MG63 (cell line): ENCODE data around the gene FAM83F. TPM values are rescaled to one million over a fixed set of nuclear protein-coding genes. Genes with fewer than 3 reads are reported as not detected.

Source experiments
- DNase-seq: peaks from one replicate; pipeline ENCODE4 v3.0.0-alpha.2; 2020
- H3K27me3 ChIP-seq: fragments of 250-450 bp; sonication (Bioruptor Pico); 2 replicates; pipeline ENCODE4 v1.5.1; 2020; ENCODE audit warnings: mild to moderate bottlenecking, moderate library complexity
- H3K36me3 ChIP-seq: fragments of 250-450 bp; sonication (Bioruptor Pico); 2 replicates; pipeline ENCODE4 v1.5.1; 2020; ENCODE audit warnings: mild to moderate bottlenecking, moderate library complexity
- H3K4me3 ChIP-seq: fragments of 250-450 bp; sonication (Bioruptor Pico); 2 replicates; pipeline ENCODE4 v1.5.1; 2020; ENCODE audit warnings: mild to moderate bottlenecking, moderate library complexity
- H3K9me3 ChIP-seq: fragments of 250-450 bp; sonication (Bioruptor Pico); 2 replicates; pipeline ENCODE4 v1.5.1; 2020; ENCODE audit warnings: mild to moderate bottlenecking, moderate library complexity
- total RNA-seq: library from RNA; depleted of rRNA; stranded (reverse); fragments of >200 nt; shearing (Covaris generic); gene quantifications from 2 replicates; pipeline ENCODE4 v1.2.3, GENCODE V29; 2014; ENCODE audit warnings: low replicate concordance

FAM83F gene
- total RNA-seq, 1 experiment from 2014 or later: not detected

DNA sequence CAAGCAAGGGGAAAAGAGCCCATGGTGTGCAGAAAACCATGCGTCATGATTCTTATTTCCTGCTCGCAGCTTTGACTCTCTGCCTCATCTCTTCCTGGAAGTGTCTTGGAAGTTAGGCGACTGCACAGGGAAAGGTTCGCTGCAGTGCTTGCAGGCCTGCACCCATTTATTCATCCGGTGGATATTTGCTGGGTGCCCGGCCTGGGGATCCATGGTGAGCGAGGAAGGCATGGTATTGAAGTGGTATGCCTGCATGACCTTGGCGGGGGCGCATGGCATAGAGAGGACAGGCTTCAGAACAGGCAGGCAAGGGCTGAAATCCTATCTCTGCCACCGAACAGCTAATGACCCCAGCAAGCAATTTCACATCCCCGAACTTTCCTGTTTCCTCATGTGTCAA, 40.6 kb downstream of the FAM83F start:
- Histone ChIP-seq H3K4me3 (no peak overlapping the region), H3K36me3 (no peaks in the 10 kb centered on the region), H3K27me3 (no peaks in the 10 kb centered on the region), H3K9me3 (no peaks in the 10 kb centered on the region)
- DNase-seq: no peak

- Histone ChIP-seq H3K4me3 (no peak overlapping the region), H3K36me3 (no peaks in the 10 kb centered on the region), H3K9me3 (no peaks in the 10 kb centered on the region), H3K27me3 (no peaks in the 10 kb centered on the region)
- DNase-seq: no peak
Measured at GRCh38 chr22:40036126-40036525, 41.4 kb downstream of the FAM83F start.

DNA sequence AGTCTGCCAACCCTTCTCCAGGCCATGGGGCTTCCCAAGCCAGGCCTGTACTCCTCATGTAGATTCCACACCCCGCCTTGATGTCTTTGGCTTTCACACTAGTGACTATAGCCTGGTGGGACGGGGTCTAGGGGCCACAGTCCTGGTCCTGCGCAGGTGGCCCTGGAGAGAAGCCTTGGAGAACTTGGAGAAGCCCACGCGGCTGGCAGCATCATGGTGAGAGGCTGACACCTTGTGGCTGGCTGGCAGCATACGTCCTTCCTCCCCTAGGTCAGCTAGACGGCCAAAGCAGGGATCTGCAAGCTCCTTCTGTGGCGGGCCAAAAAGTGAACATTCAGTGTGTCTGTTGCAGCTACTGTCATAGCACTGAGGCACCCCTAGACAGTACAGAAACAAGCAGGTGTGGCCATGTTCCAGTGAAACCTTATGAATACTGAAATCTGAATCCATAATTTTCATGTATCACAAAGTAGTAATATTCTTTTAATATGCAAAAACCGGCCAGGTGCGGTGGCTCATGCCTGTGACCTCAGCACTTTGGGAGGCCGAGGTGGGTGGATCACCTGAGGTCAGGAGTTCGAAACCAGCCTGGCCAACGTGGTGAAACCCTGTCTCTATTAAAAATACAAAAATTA, 42.0 kb downstream of the FAM83F start:
- DNase-seq: peak; percentile 57

GRCh38 chr22:40037320-40037719, 42.6 kb downstream of the FAM83F start:
- no peak for DNase-seq
- no peaks in the 10 kb centered on the region for H3K9me3 ChIP-seq
- no peak overlapping the region for H3K4me3 ChIP-seq
- H3K27me3 ChIP-seq: no peaks in the 10 kb centered on the region
- H3K36me3 ChIP-seq: no peaks in the 10 kb centered on the region

More for the DNA sequence above, 42.0 kb downstream of the FAM83F start:
- no peaks in the 10 kb centered on the region for H3K36me3 ChIP-seq
- no peaks in the 10 kb centered on the region for H3K9me3 ChIP-seq
- H3K4me3 ChIP-seq: no peak overlapping the region
- no peaks in the 10 kb centered on the region for H3K27me3 ChIP-seq

GRCh38 chr22:40039482-40040115, 44.8 kb downstream of the FAM83F start:
- DNase-seq: no peak
- Histone ChIP-seq H3K4me3 (no peak overlapping the region), H3K27me3 (no peaks in the 10 kb centered on the region), H3K36me3 (no peaks in the 10 kb centered on the region), H3K9me3 (no peaks in the 10 kb centered on the region)

DNA sequence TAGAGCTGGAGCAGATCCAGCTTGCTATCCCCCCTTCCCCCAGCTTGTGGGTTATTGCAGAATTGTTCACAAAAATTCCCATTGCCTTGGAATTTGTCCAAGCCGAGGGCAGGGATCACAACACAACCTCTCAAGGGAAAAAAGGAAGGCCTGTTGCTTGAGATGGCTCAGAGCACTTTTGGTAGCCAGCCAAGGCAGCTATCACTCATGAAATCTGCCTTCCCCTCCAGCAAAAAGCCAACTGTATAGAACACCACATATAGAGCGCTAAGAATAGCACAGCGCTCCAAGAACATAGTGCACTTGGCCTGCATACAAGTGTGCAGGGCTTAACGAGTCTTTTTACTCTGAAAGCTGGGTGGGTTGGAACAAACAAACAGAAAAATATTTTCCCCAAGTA, 46.2 kb downstream of the FAM83F start:
- Histone ChIP-seq H3K27me3 (no peaks in the 10 kb centered on the region), H3K9me3 (no peaks in the 10 kb centered on the region), H3K4me3 (no peak overlapping the region), H3K36me3 (no peaks in the 10 kb centered on the region)
- DNase-seq: peak; percentile 39

- H3K4me3 ChIP-seq: no peak overlapping the region
- no peaks in the 10 kb centered on the region for H3K27me3 ChIP-seq
- DNase-seq: no peak
- H3K9me3 ChIP-seq: no peaks in the 10 kb centered on the region
- no peaks in the 10 kb centered on the region for H3K36me3 ChIP-seq
Measured at GRCh38 chr22:40041366-40042137, 46.8 kb downstream of the FAM83F start.

- H3K27me3 ChIP-seq: no peaks in the 10 kb centered on the region
- no peaks in the 10 kb centered on the region for H3K36me3 ChIP-seq
- H3K9me3 ChIP-seq: no peaks in the 10 kb centered on the region
- no peak overlapping the region for H3K4me3 ChIP-seq
- DNase-seq: no peak
Measured at GRCh38 chr22:40042312-40042711, 47.6 kb downstream of the FAM83F start.

GRCh38 chr22:40043081-40043480, 48.3 kb downstream of the FAM83F start:
- Histone ChIP-seq H3K9me3 (no peaks in the 10 kb centered on the region), H3K27me3 (no peaks in the 10 kb centered on the region), H3K36me3 (no peaks in the 10 kb centered on the region), H3K4me3 (no peak overlapping the region)
- DNase-seq: peak; percentile 55

- Histone ChIP-seq H3K9me3 (no peaks in the 10 kb centered on the region), H3K36me3 (no peaks in the 10 kb centered on the region), H3K4me3 (peak overlapping the region; percentile 83), H3K27me3 (no peaks in the 10 kb centered on the region)
- no peak for DNase-seq
Measured at GRCh38 chr22:40043793-40044101, 49.0 kb downstream of the FAM83F start.

DNA sequence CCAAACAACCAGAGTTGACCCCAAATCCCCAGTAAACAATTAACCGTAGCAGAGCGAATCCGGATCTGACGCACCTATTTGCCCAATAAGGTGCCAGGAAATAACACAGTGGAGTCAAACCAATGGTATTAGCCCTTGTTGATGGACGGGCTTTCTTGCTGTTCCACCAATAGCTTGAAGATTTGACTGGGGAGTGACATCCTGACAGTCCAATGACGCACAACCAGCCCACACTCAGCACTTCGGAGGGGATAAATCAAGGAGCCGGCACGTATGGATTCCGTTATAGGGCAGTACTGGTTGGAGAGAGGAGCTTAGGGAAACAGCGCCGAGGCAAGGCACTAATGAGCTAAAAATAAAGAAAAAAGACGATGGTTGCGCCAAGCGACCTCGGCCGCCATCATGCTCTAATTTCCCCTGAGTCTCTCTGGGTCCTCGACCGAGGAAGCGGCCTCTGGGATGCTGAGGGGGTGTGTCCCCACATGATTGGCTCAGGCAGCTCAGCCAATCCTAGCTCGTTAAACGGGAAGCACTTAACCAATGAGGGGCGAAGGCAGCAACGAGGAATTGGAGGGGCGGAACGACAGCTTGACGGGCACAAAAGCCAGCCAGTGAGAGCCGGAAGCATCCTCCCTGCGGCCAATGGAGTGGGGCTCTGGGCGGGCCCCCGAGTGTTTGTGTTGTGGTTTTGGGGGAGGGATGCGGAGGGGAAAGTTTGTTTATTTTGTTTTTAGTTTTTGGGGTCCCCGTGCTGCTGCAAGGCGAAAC, 49.5 kb downstream of the FAM83F start:
- H3K36me3 ChIP-seq: no peaks in the 10 kb centered on the region
- DNase-seq: peak; percentile 97
- H3K27me3 ChIP-seq: no peaks in the 10 kb centered on the region
- peak overlapping the region; percentile 83 for H3K4me3 ChIP-seq
- no peaks in the 10 kb centered on the region for H3K9me3 ChIP-seq

GRCh38 chr22:40044870-40045834, 50.4 kb downstream of the FAM83F start:
- Histone ChIP-seq H3K27me3 (no peaks in the 10 kb centered on the region), H3K36me3 (no peaks in the 10 kb centered on the region), H3K9me3 (no peaks in the 10 kb centered on the region), H3K4me3 (peak overlapping the region; percentile 83)
- DNase-seq: peak; percentile 31

- Histone ChIP-seq H3K9me3 (no peaks in the 10 kb centered on the region), H3K4me3 (peak overlapping the region; percentile 59), H3K36me3 (no peaks in the 10 kb centered on the region), H3K27me3 (no peaks in the 10 kb centered on the region)
- no peak for DNase-seq
Measured at GRCh38 chr22:40046126-40046525, 51.4 kb downstream of the FAM83F start.

DNA sequence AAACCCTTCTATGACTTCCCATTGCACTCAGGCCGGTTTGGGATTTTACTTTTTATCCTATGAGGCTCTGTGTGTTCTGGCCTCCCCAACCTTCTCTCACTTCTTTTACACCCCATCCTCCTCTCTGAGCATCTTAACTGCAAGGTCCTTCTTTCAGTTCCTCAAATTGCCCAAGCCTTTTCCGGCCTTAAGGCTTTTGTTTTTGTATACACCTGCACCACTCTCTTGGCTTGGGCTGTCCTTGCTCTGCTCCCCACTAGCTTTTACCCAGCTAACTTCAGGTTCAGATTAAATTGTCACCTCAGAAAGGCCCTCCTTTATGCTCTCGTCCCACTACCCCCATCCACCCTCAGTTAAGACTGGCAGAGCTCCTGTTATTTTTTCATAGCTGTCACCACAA, 55.5 kb downstream of the FAM83F start:
- DNase-seq: no peak
- Histone ChIP-seq H3K27me3 (no peaks in the 10 kb centered on the region), H3K4me3 (no peak overlapping the region), H3K9me3 (no peaks in the 10 kb centered on the region), H3K36me3 (no peaks in the 10 kb centered on the region)

- Histone ChIP-seq H3K9me3 (no peaks in the 10 kb centered on the region), H3K27me3 (no peaks in the 10 kb centered on the region), H3K4me3 (no peak overlapping the region), H3K36me3 (no peaks in the 10 kb centered on the region)
- DNase-seq: no peak
Measured at GRCh38 chr22:40051322-40051721, 56.6 kb downstream of the FAM83F start.

DNA sequence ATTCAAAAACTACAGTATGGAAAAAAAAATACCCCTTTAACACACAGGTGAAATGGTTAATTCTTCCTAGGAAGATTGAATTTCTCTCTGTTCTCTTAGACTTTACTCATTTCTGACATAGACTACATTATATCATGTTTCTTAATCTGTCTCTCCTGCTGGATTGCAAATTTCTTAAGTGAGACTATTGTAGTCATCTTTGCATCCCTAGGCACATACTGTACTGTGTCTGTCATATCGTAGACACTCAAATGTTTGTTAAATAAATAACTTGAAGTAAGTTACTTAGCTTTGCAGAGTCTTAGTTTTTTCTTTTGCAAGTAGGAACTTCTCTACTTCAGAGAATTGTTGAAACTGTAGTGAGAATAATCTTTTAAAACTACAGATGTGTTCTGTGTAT, 58.7 kb downstream of the FAM83F start:
- Histone ChIP-seq H3K36me3 (no peaks in the 10 kb centered on the region), H3K4me3 (no peak overlapping the region), H3K27me3 (no peaks in the 10 kb centered on the region), H3K9me3 (no peaks in the 10 kb centered on the region)
- DNase-seq: no peak
